ENCODE data around the gene GALNT18.
"Not testable (repeated sequence)": the region's sequence is repeated elsewhere in the genome, so short reads cannot be mapped to it uniquely, and the experiment has no call there.

GALNT18 gene

GRCh38 chr11:11454671-11455223 is 167.1 kb downstream of the GALNT18 start:
- DNase-seq: no peak

DNA sequence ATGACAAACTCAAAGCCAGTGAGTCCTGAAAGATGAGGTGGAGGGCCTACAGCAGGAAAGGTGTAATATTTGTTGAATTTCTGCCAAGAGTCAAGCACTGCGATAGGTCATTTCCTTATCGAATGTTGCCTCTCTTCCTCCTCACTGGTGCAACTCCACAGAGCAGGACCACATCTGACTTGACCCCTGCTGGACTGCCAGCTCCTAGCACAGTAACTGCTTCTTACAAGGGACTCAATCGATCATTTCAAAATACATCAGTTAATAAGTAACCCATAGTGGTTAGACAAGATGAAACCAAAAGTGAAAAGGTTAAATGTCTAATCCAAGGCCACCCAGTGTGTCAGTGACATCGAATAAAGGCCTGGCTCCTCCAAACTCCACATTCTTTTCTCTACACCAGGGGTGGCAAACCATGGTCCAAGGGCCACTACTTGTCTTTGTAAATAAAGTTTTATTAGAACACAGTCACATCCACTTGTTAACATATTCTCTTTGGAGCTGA is 170.3 kb downstream of the GALNT18 start:
- no peak for DNase-seq

- no peak for DNase-seq
Measured at GRCh38 chr11:11450744-11451362, 171.0 kb downstream of the GALNT18 start.

DNA sequence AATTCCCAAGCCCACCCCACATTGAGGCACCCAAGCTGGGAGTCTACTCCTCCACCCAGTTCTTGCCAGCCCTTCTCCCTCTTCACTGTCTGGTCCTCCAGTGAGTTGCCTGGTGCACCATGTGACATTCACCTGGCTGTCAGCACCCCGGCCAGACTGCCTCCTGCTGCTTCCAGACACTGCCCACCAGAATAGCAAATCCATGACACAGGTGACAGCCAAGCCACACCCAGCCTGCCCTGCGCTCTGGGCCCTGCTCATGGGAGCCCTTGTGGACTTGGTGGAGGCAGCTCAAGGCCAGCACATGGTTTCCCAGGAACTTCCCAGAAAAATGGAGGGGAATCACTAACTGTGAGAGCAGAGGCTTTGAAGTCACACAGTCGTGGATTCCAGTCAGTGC is 172.5 kb downstream of the GALNT18 start:
- DNase-seq: no peak

- DNase-seq: no peak
Measured at GRCh38 chr11:11448626-11449025, 173.2 kb downstream of the GALNT18 start.

DNA sequence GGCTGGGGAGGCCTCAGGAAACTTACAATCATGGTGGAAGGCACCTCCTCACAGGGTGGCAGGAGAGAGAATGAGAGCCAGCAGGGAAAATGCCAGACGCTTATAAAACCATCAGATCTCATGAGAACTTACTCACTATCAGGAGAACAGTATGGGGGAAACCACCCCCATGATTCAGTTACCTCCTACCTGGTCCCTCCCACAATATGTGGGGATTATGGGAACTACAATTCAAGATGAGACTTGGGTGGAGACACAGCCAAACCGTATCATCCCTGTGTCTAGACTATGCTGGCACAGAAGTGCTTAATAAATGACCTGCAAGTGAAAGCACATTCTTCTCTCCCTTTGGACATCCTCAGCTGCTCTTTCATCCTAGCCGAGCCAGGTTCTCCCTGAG is 174.2 kb downstream of the GALNT18 start:
- not testable (repeated sequence) for DNase-seq

- DNase-seq: no peak
Measured at GRCh38 chr11:11446967-11447366, 174.8 kb downstream of the GALNT18 start.

DNA sequence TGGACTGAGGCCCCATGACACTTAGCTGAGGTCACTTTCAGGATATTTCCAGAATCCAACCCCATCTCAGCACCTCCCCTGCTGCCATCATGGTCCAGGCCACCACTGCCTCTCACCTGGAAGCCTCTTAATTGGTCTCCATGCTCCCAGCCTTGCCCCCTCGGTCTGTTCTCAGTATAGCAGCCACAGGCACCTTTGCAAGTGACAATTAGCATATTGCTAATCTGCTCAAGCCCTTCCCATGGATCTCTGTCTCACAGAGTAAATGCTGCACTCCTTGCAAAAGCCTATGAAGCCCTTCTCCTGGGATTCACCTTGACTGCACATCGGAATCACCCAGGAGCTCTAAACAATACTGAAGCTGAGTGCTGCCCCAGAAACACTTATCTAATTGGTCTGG is 175.2 kb downstream of the GALNT18 start:
- DNase-seq: no peak

DNA sequence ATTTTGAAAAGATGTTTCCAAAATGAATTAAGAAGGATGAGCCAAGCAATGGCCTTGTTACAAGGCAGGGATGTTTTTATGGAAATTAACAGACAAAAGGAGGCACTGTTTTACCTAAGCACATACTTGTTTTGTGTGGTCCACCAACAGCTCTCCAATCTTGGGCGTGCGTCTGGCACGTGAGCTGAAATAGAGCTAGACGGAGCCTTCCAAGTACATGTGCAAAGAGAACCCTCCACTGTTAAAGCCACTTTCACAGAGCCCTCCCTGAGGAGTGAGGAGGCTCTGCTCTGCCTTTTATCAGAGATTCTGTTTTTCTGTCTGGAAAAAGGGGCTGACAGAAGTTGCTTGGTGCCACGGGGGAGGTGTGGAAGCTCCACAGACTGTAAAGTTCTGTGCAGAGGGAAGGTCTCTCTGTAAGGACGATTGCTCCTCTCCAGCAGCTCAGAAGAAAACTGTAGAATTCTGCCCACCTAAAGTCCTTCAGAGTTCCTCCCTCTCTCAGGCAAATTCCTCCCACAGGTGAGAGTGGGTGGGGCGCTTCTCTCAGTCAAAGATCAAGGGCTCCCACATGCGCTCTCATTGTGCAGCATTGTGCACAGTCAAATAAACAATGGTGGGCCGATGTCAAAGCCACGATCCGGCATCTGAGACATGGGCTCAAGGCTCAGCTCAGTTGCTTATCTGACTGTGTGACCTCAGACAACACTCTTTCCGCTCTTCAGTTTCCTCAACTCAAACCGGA is 176.2 kb downstream of the GALNT18 start:
- no peak for DNase-seq

DNA sequence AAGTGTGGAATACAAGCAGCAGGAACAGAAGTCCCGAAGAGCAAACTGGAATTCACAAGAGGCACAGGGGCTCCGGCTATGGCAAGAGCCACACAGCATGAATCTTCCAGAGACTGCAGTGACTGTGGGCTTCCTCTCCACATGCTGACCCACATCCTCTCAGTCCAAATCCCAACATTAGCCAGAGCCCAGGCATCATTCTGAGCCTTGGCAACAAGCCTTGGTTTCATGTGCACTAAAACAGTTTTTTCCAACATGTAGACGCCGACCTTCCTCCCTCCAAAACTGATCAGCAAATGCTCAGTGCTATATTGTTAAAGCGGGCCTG is 177.0 kb downstream of the GALNT18 start:
- no peak for DNase-seq

GRCh38 chr11:11444027-11444803 is 177.6 kb downstream of the GALNT18 start:
- no peak for DNase-seq

DNA sequence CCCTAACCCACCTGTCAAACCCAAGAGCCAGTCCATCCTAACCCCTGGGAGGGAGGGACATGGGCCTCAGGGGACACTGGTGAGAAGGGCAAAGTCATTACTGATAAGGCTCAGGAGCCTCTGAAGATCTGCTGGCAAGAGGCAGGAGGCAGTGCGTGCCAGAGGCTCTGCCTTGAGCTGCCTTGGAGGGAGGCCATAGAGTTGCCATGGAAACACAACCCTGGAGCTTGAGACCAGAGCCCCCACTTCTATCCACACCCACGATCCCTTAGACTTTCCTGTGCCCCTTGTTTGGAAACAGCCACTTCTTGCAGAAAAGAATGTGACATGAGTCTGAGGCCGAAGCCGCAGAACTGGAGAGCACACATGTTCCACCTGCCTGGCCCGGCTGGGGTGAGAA is 179.0 kb downstream of the GALNT18 start:
- no peak for DNase-seq

DNA sequence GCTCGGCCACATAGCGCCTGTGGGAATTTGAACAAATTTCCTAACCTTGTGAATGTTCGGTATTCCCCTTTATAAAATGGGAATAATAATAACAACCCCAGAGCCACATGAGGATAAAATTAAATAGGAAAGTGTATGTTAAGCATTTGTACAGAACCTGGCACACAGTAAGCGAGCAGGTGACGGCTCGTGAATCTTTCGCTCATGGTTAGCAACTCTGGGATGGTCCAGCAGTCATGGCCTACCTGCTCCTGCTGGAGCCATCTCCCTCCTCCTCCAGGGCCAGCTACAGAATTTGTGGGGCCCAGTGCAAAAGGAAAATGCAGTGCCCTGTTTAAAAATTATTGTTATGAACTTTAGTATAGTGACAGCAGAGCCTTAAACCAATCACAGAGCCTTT is 180.3 kb downstream of the GALNT18 start:
- DNase-seq: no peak

- DNase-seq: no peak
Measured at GRCh38 chr11:11441091-11441490, 180.7 kb downstream of the GALNT18 start.

- no peak for DNase-seq
Measured at GRCh38 chr11:11440144-11440543, 181.7 kb downstream of the GALNT18 start.

DNA sequence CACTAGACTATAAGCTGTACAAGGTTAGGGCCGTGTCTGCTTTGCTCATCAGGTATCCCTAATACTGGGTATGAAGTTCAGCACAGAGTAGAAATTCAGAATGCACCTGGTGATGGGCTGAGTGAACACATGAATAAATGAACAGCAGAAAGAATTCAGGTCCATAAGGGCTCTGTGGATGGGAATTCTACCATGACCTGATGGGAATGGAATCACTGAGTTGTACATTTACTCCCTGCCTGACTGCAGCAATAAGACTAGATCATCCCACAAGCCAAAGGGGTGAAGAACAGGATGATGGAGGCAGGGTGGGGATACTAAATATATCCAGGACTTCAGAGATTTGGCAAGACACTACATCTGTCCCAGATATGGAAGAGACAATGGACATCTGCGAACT is 182.2 kb downstream of the GALNT18 start:
- no peak for DNase-seq

GRCh38 chr11:11436715-11437313 is 185.0 kb downstream of the GALNT18 start:
- DNase-seq: no peak

- DNase-seq: no peak
Measured at GRCh38 chr11:11435635-11436034, 186.2 kb downstream of the GALNT18 start.

GRCh38 chr11:11433960-11434359 is 187.8 kb downstream of the GALNT18 start:
- DNase-seq: no peak

DNA sequence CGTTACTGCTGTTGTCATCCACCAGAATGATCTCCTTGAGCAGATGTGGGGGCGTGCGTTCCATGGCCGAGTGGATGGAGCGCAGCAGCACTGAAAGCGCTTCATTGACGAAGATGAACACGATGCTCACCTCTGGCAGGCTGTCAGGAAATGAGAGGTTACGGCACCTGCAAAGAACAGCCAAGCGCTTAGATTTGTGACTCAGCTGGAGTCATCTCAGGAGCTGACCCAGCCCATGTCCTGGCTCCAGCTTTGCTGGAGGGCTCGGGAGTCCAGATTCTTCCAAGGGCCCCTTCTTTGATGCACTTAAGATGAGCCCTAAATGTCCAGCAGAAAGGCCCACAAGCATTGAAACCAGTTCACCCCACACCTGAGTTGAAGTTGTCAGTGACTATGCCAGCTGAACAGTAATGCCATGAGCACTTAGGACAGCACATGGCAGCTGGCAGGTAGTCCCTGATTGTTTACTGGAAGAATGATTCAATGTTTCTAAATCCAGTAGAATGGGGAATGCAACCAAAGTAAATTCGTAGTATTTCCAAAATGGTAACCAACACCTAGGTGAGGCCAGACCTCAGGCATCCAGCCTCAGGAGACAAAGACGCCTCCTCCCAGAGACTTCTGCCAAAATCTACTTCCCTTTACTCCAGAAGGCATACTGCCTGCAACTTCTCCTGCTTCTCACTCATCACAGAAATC is 189.0 kb downstream of the GALNT18 start:
- DNase-seq: no peak

GRCh38 chr11:11430431-11430830 is 191.4 kb downstream of the GALNT18 start:
- DNase-seq: no peak

DNA sequence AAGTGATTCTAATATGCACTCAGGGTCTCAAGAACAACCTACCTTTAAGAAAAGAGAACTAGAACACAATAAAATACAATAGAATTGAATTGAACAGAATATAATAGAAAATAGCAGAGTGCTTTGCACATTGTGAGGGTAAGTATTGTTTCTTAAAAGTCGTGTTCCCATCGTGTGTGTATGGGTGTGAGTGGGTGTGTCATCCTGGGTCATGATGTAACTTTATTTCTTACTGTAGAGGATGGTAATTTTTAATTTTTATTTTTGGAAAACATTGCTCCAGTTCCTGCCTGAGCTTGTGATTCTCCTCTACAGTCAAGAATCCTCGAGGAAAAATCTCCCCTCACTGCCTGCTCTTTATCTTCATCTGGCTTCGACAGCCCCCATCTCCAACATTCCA is 193.1 kb downstream of the GALNT18 start:
- no peak for DNase-seq
